HPDE6-E6E7 (cell line): ENCODE data around the gene TMPO.
"Not testable (repeated sequence)": the region's sequence is repeated elsewhere in the genome, so short reads cannot be mapped to it uniquely, and the experiment has no call there.

ENCODE experiments used
- DNase-seq: peaks from one replicate; pipeline ENCODE4 v3.0.0; 2011; ENCODE audit warnings: missing footprints; ENCODE audit errors: extremely low spot score

TMPO gene

GRCh38 chr12:98578821-98579220 lies 63.4 kb downstream of the TMPO start:
- DNase-seq: no peak

- no peak for DNase-seq
These were observed 64.0 kb downstream of the TMPO start for GRCh38 chr12:98579347-98579746.

- no peak for DNase-seq
These were observed 64.4 kb downstream of the TMPO start for GRCh38 chr12:98579835-98580234.

- DNase-seq: no peak
These were observed 65.3 kb downstream of the TMPO start for GRCh38 chr12:98580695-98581094.

GRCh38 chr12:98581101-98581500 lies 65.7 kb downstream of the TMPO start:
- DNase-seq: no peak

- DNase-seq: no peak
These were observed 66.7 kb downstream of the TMPO start for GRCh38 chr12:98582093-98582492.

GRCh38 chr12:98587084-98587483 lies 71.7 kb downstream of the TMPO start:
- DNase-seq: no peak

- no peak for DNase-seq
These were observed 75.8 kb downstream of the TMPO start for GRCh38 chr12:98591209-98591608.

GRCh38 chr12:98592825-98593322 lies 77.5 kb downstream of the TMPO start:
- no peak for DNase-seq

GRCh38 chr12:98593351-98594049 lies 78.1 kb downstream of the TMPO start, which contains the start of gene SLC25A3:
Gene SLC25A3, plus strand, starts transcription at chr12:98593686. Its CDS starts 293 bp downstream, at chr12:98593979.
- DNase-seq: peak; percentile 96

GRCh38 chr12:98594050-98594835 lies 78.9 kb downstream of the TMPO start:
- DNase-seq: no peak

GRCh38 chr12:98595243-98595988 lies 80.0 kb downstream of the TMPO start:
- no peak for DNase-seq

- DNase-seq: not testable (repeated sequence)
These were observed 81.9 kb downstream of the TMPO start for GRCh38 chr12:98597313-98597712.
